ENCODE results near the gene ZNF583. TPM values are rescaled to one million over a fixed set of nuclear protein-coding genes. Genes with fewer than 3 reads are reported as not detected.

The ZNF583 gene
- total and polyA plus RNA-seq, 9 of the 15 experiments (the other 6 are each of a cell fraction or from before 2014, with no cell fraction given) = 0.92 to 6.7 (median 3.0) TPM

DNA sequence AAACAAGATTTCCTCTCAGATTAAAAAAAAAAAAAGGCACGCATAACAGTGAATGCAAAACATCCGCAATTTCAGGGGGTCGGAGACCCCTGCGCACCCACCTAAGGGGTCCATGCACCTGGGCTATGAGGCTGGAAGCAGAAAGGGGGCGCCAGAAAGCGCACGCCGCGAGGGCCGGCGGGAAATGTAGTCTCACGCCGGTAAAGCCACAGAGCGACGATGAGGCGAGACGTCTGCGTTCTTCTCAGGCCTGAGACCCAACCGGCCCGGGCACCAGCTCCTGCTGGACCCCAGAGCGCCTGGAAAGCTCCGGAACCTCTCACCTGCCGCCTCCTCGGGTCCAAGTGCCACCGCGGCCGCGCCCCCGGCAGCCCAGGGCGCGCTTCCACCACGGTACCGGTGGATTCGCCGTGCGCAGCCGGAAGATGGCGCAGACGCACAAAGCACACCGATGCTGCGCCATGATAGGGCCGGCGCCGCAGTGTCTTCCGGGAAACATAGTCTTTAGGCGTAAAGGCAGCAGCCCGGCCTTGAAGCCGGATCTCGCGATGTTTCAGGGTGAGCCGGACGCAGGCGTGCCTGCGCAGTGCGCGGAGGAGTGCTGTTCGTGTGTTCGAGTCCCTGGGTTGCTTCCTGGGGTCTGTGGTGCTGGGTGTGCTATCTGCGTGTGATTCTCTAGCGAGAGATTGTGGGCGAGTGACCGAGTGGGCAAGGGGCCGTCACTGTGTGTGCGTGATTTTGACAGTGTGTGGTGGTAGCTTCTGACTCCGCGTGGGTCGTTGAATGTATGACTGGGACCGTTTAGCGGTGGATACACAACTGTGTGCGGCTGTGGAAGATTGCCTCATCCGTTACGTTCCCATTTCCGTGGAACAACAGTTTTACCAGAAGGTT, 10.8 kb upstream of the ZNF583 start, which contains the start of gene ZNF582 (continued):
- TF ChIP-seq, protein P1, sequence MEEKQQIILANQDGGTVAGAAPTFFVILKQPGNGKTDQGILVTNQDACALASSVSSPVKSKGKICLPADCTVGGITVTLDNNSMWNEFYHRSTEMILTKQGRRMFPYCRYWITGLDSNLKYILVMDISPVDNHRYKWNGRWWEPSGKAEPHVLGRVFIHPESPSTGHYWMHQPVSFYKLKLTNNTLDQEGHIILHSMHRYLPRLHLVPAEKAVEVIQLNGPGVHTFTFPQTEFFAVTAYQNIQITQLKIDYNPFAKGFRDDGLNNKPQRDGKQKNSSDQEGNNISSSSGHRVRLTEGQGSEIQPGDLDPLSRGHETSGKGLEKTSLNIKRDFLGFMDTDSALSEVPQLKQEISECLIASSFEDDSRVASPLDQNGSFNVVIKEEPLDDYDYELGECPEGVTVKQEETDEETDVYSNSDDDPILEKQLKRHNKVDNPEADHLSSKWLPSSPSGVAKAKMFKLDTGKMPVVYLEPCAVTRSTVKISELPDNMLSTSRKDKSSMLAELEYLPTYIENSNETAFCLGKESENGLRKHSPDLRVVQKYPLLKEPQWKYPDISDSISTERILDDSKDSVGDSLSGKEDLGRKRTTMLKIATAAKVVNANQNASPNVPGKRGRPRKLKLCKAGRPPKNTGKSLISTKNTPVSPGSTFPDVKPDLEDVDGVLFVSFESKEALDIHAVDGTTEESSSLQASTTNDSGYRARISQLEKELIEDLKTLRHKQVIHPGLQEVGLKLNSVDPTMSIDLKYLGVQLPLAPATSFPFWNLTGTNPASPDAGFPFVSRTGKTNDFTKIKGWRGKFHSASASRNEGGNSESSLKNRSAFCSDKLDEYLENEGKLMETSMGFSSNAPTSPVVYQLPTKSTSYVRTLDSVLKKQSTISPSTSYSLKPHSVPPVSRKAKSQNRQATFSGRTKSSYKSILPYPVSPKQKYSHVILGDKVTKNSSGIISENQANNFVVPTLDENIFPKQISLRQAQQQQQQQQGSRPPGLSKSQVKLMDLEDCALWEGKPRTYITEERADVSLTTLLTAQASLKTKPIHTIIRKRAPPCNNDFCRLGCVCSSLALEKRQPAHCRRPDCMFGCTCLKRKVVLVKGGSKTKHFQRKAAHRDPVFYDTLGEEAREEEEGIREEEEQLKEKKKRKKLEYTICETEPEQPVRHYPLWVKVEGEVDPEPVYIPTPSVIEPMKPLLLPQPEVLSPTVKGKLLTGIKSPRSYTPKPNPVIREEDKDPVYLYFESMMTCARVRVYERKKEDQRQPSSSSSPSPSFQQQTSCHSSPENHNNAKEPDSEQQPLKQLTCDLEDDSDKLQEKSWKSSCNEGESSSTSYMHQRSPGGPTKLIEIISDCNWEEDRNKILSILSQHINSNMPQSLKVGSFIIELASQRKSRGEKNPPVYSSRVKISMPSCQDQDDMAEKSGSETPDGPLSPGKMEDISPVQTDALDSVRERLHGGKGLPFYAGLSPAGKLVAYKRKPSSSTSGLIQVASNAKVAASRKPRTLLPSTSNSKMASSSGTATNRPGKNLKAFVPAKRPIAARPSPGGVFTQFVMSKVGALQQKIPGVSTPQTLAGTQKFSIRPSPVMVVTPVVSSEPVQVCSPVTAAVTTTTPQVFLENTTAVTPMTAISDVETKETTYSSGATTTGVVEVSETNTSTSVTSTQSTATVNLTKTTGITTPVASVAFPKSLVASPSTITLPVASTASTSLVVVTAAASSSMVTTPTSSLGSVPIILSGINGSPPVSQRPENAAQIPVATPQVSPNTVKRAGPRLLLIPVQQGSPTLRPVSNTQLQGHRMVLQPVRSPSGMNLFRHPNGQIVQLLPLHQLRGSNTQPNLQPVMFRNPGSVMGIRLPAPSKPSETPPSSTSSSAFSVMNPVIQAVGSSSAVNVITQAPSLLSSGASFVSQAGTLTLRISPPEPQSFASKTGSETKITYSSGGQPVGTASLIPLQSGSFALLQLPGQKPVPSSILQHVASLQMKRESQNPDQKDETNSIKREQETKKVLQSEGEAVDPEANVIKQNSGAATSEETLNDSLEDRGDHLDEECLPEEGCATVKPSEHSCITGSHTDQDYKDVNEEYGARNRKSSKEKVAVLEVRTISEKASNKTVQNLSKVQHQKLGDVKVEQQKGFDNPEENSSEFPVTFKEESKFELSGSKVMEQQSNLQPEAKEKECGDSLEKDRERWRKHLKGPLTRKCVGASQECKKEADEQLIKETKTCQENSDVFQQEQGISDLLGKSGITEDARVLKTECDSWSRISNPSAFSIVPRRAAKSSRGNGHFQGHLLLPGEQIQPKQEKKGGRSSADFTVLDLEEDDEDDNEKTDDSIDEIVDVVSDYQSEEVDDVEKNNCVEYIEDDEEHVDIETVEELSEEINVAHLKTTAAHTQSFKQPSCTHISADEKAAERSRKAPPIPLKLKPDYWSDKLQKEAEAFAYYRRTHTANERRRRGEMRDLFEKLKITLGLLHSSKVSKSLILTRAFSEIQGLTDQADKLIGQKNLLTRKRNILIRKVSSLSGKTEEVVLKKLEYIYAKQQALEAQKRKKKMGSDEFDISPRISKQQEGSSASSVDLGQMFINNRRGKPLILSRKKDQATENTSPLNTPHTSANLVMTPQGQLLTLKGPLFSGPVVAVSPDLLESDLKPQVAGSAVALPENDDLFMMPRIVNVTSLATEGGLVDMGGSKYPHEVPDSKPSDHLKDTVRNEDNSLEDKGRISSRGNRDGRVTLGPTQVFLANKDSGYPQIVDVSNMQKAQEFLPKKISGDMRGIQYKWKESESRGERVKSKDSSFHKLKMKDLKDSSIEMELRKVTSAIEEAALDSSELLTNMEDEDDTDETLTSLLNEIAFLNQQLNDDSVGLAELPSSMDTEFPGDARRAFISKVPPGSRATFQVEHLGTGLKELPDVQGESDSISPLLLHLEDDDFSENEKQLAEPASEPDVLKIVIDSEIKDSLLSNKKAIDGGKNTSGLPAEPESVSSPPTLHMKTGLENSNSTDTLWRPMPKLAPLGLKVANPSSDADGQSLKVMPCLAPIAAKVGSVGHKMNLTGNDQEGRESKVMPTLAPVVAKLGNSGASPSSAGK (IDR thresholded peaks at IDR 0.05) = peak; percentile 78
- TF ChIP-seq NR2C1 (IDR thresholded peaks at IDR 0.05) (peak; percentile 24; the same call in 1 of the 2 replicates), NR2C1 (tag; IDR thresholded peaks at IDR 0.05) (peak; percentile 60), TAF7 (tag; IDR thresholded peaks at IDR 0.05) (no peak), ZNF76 (CRISPR knock-in tag; IDR thresholded peaks at IDR 0.05; ENCODE audit: borderline replicate concordance) (peak; percentile 54; the same call in 1 of the 2 replicates), CTBP1 (IDR thresholded peaks at IDR 0.05; ENCODE audit: borderline replicate concordance) (peak; percentile 71; the same call in 1 of the 2 replicates), IRF2 (CRISPR knock-in tag; IDR thresholded peaks at IDR 0.05) (no peak), KAT2B (IDR thresholded peaks at IDR 0.05; ENCODE audit: low read depth, low read length) (peak; percentile 94), CBX3 (IDR thresholded peaks at IDR 0.05; ENCODE audit: borderline replicate concordance in 1 of 2, low read length in 2 of 2) (peak in 1 of 2 experiments; percentile 85; a peak in 2 of 3 replicates), RAD21 (CRISPR knock-in tag; conservative IDR thresholded peaks at IDR 0.05 in 1 of 2, IDR thresholded peaks at IDR 0.05 in 1 of 2) (peak; percentile 9 to 54; a peak in 2 of 4 replicates), FOXJ2 (tag; IDR thresholded peaks at IDR 0.05) (no peak; the same call in none of the 2 replicates)
- TF ChIP-seq, protein P2, sequence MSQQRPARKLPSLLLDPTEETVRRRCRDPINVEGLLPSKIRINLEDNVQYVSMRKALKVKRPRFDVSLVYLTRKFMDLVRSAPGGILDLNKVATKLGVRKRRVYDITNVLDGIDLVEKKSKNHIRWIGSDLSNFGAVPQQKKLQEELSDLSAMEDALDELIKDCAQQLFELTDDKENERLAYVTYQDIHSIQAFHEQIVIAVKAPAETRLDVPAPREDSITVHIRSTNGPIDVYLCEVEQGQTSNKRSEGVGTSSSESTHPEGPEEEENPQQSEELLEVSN (IDR thresholded peaks at IDR 0.05; ENCODE audit: borderline replicate concordance in 1 of 2, extremely low read depth in 1 of 2, insufficient read depth in 1 of 2, insufficient read length in 1 of 2, low read depth in 1 of 2, low read length in 1 of 2, poor library complexity in 1 of 2, severe bottlenecking in 1 of 2) = peak; percentile 51 to 65
